Measurements from ENCODE around the gene CFLAR. TPM values are rescaled to one million over a fixed set of nuclear protein-coding genes. Genes with fewer than 3 reads are reported as not detected.

CFLAR gene
- total and polyA plus RNA-seq, 2 of the 13 experiments (the other 11 are each of a cell fraction or from before 2014, with no cell fraction given) = 43.8 to 92.1 TPM

- TF ChIP-seq BCL3 (CRISPR knock-in tag; IDR thresholded peaks at IDR 0.05) = no peak; the same call in none of the 2 replicates
- TF ChIP-seq ELF3 (CRISPR knock-in tag; IDR thresholded peaks at IDR 0.05) = peak; percentile 91
- peak; percentile 49; the same call in 1 of the 2 replicates for TF ChIP-seq BORCS8-MEF2B (CRISPR knock-in tag; IDR thresholded peaks at IDR 0.05)
- no peak for TF ChIP-seq HHEX (CRISPR knock-in tag; IDR thresholded peaks at IDR 0.05)
- no peak for TF ChIP-seq PAF1 (CRISPR knock-in tag; IDR thresholded peaks at IDR 0.05)
- no peak for TF ChIP-seq ZNF337 (CRISPR knock-in tag; IDR thresholded peaks at IDR 0.05; ENCODE audit: borderline replicate concordance, low read depth)
- TF ChIP-seq ZNF280B (CRISPR knock-in tag; IDR thresholded peaks at IDR 0.05; ENCODE audit: borderline replicate concordance) = no peak
- no peak for TF ChIP-seq ZBTB20 (CRISPR knock-in tag; IDR thresholded peaks at IDR 0.05; ENCODE audit: borderline replicate concordance, low read depth)
- TF ChIP-seq TEAD2 (CRISPR knock-in tag; IDR thresholded peaks at IDR 0.05) = no peak
- TF ChIP-seq TBP (CRISPR knock-in tag; IDR thresholded peaks at IDR 0.05) = no peak
- no peak for TF ChIP-seq USF2 (IDR thresholded peaks at IDR 0.05; ENCODE audit: low read depth, low read length)
- no peak; the same call in 1 of the 2 replicates for TF ChIP-seq USF2 (CRISPR knock-in tag; IDR thresholded peaks at IDR 0.05; ENCODE audit: borderline replicate concordance)
- TF ChIP-seq ZNF570 (CRISPR knock-in tag; IDR thresholded peaks at IDR 0.05; ENCODE audit: borderline replicate concordance) = no peak
- TF ChIP-seq HOMEZ (CRISPR knock-in tag; IDR thresholded peaks at IDR 0.05; ENCODE audit: low read depth) = peak; percentile 27; the same call in 1 of the 2 replicates
- TF ChIP-seq CSRNP1 (CRISPR knock-in tag; IDR thresholded peaks at IDR 0.05) = peak; percentile 63; the same call in 1 of the 2 replicates
- no peak for TF ChIP-seq RARA (CRISPR knock-in tag; IDR thresholded peaks at IDR 0.05)
- no peak for TF ChIP-seq THAP8 (CRISPR knock-in tag; IDR thresholded peaks at IDR 0.05; ENCODE audit: borderline replicate concordance)
- no peak for TF ChIP-seq BRF2 (CRISPR knock-in tag; IDR thresholded peaks at IDR 0.05)
Observed at GRCh38 chr2:201118121-201118960, 2.4 kb downstream of the CFLAR start (continued).
